NCI-H128 (cell line): ENCODE data around the gene C1QTNF8.
"Not testable (repeated sequence)": the region's sequence is repeated elsewhere in the genome, so short reads cannot be mapped to it uniquely, and the experiment has no call there.

Experiments
- DNase-seq: peaks from one replicate; lab custom pipeline; 2025; ENCODE audit not compliant: unreplicated experiment; lab: John Stamatoyannopoulos, UW

The C1QTNF8 gene

DNA sequence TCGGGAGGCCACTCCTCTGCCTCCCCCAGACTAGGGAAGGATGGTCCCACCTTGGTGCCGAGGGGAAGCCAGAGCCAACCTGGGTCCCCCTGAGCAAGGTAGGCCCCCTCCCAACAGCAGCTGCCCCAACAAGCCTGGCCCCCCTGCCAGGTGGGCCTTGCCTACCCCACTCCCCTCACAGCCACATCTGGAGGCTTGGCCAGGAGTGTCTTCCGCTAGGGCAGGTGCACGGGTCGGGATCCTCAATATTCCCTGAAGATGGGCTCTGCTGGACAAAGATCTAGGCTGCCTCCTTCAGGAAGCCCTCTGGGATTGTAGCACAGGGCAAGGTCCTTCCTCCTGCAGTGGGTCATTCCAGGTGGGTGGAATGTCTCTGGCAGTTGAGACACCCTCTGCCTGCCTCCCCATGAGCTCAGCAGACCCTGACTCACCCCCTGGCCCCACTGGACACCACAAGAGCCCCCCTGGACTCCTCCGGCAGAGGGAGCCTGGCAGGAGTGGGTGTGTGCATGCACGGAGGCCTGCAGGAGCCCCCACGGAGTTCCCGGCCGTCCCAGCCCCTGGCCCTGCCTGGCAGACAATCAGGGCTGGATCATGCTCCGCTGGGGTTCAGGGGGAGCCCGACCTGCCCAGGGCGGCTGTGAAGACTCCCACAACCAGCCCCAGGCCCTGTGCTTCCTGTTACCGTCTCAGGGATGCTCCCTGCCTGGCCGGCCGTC is 435 bp downstream of the C1QTNF8 start:
- no peak for DNase-seq

DNA sequence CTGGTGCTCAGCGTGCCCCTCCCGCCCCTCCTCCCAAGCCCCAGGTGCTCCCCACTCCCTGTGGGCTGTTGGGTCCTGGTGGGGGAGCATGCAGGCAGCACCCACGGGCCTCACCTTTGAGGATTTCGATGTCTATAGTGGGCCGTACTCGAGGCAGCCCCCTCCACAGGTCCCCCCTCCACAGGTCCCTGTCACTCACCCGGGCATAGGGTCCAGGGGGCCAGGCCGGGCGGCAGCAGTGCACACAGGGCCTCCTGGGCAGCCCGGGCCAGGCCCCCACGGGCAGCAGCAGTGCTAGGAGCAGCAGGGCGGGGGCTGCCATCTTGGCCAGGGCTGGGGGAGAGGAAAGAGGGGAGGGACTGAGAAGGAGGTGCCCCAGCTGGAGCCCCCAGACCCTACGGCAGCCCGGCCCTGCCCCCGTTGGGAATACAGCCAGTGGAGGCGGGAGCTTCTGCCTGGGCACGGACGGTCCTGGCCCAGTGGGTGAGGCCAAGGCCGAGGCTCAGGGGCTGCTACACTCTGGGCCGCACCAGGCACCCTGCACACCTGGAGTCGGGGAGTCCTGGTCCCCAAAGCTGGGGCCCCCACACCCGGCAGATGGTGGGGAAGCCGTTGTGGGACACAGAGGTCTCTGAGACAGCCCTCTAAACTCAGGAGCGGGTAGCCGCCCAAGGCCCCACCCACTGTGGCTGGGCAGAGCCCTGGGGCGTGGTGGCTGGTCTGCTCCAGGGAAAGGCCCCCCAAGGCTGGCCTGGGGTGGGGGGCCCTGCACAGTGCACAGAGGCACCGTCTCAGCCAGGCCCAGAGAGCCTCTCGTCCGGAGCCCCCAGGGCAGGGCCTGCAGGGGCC is 1.2 kb downstream of the C1QTNF8 start:
- no peak for DNase-seq

DNA sequence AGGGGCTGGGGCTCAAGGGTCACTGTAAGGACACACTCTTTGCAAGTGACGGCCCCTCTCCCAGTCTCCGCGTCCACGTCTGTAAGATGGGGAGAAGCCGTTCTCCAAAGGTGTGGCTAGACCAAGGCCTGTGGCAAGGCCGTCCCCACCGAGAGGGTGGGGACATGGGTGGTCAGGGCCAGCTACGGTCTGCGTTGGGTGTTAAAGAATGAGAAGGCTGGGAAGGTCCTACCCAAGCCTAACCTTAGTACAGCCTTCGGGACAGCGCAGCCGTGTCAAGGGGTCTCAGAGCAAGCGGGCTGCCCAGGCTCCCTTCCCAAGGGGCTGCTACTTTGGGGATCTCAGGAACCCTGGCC is 1.9 kb downstream of the C1QTNF8 start:
- no peak for DNase-seq

DNA sequence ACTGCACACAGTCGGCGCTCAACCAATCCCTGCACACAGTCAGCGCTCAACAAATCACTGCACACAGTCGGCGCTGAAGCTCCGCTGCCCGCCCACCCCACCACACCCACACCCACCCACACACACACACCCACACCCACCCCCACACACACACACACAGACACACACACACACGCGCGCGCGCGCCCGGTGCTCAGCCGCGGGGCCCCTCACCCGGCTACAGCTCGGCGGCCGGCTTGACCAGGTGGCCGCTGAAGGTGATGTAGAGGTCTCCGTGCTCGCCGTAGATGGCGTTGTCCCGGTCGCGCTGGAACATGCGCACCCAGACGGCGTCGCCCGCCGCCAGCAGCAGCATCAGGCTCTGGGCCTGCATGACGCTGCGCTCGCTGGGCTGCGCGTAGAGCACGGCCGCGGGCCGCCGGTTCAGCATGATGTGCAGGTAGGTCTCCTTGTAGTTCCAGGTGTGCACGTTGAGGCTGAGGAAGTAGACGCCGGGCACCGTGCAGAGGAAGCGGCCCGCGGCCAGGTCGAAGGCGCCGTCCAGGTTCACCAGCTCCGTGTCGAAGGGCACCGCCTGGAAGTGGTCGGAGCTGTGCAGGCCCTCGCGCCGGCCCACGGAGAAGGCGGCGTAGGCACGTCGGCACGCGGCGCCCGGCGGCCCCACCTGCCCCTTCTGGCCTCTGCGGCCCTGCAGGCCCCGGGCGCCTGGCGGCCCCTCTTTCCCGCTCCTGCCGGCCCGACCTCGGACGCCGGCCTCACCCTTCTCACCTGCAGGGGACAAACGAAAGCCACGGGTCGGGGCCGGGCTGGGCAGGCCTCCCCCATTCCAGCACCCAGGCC is 2.5 kb downstream of the C1QTNF8 start:
- DNase-seq = no peak

DNA sequence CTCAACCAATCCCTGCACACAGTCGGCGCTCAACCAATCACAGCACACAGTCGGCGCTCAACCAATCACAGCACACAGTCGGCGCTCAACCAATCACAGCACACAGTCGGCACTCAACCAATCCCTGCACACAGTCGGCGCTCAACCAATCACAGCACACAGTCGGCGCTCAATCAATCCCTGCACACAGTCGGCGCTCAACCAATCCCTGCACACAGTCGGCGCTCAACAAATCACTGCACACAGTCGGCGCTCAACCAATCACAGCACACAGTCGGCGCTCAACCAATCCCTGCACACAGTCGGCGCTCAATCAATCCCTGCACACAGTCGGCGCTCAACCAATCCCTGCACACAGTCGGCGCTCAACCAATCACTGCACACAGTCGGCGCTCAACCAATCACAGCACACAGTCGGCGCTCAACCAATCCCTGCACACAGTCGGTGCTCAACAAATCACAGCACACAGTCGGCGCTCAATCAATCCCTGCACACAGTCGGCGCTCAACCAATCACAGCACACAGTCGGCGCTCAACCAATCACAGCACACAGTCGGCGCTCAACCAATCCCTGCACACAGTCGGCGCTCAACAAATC is 3.3 kb downstream of the C1QTNF8 start:
- not testable (repeated sequence) for DNase-seq

DNA sequence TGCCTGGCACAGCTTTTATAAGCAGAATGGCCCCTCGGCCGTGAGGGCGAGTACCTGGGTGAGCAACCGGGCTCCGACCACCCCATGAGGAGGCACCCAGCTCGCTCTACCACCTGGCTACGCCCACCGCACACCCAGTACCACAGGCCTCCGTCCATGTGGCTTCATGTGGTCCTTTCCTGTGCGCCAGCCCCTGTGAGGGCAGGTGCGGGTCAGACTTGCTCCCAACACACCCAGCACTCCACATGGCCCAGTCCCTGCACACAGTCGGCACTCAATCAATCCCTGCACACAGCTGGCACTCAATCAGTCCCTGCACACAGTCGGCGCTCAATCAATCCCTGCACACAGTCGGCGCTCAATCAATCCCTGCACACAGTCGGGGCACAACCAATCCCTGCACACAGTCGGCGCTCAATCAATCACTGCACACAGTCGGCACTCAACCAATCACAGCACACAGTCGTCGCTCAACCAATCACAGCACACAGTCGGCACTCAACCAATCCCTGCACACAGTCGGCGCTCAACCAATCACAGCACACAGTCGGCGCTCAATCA is 4.0 kb downstream of the C1QTNF8 start:
- DNase-seq = no peak

DNA sequence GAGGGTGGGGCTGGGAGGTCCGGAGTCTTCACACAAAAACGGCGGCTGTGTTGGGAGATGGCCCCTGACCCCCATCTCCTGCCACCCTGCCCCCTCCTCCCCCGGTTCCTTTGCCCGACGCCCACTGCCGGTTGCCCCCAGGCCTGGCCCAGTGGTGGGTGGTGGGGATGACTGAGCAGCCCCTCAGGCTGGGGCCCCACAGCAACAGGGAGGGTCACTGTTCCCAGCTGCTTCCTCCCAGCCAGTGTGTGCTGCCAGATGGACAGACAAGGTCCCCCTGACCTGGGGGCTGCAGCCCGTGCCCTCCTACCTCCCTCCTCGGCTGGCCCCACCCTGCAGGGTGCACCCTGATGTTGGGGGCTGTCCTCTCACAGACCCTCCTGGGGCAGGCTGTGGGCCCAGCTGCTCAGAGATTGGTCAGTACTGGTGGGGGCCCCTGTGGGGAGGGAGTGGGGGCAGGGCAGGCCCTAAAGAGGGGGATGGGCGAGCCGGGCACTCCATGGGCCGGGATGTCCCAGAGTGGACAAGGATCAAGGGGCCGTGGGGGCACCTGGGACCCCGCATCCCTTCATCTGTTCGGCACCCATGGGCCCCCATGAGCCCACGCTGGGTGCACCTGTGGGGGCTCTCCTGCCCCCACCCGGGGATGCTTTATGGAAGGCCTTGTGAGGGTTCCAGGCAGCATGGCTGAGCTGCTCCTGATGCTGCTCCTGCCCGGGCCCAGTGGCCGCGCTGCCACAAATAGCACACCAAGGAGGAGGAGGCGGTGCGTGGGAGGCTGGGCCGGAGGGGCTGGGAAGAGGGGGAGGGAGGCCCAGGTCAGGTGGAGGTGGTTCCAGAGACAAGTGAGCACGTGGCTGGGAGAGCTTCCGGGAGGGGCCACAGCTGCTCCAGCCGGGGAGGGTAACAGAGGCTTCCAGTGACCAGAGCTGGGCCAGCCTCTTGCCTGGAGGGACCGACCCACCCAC is 5.1 kb downstream of the C1QTNF8 start:
- no peak for DNase-seq

DNA sequence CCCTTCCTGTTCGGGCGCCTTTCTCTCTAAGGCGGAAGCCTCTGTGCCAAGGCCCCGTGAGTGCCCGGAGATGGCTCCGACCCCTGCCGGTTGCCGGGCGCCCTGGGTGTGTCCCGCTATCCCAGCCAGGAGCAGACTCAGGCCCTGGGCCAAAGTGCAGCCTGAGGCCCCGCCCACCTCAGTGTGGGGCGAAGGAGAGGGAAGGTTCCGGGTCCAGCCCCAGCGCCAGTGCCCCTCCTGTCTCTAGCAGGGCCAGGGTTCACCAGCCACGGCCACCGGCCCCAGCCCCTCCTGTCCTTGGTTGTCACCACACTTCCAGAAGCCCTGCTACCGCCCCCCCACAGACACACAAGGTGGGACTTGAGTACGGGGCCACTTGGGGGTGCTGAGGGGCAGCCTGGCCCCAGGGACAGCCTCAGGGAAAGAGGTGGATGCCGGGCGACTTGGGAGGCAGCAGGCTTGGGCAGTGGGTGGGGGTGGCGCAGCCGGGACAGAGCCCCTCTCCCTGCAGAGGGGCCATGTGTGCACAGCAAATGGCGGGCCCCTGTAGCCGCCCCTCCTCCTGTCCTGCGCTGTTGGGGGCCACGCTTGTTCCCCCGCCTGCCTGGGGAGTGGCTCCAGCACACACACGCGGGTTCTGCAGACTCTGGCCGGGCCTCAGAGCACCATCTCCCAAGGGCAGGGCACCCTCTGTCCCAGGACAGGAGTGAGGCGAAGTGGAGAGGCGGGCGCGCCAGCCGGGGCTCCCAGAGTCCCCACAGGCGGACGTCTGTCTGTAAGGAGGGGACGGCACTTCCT is 6.0 kb downstream of the C1QTNF8 start:
- no peak for DNase-seq

DNA sequence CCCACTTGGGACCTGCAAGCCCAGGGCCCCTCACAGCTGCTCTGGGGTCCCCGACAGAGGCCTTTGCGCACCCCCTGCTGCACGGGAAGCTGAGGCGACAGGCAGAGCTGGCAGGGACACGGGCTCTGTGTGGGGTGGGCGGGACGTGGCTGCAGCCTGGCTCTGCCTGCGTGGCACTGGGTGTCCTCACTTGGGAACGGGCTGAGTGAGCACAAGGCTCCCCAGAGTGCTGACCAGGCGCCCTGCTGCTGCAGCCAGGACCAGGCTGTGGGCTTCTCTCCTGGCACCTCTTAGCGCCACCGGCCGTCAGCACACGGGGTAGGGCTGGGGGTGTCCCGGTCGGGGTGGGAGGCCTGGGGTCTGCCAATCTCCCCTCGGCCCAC is 6.6 kb downstream of the C1QTNF8 start:
- DNase-seq = no peak

DNA sequence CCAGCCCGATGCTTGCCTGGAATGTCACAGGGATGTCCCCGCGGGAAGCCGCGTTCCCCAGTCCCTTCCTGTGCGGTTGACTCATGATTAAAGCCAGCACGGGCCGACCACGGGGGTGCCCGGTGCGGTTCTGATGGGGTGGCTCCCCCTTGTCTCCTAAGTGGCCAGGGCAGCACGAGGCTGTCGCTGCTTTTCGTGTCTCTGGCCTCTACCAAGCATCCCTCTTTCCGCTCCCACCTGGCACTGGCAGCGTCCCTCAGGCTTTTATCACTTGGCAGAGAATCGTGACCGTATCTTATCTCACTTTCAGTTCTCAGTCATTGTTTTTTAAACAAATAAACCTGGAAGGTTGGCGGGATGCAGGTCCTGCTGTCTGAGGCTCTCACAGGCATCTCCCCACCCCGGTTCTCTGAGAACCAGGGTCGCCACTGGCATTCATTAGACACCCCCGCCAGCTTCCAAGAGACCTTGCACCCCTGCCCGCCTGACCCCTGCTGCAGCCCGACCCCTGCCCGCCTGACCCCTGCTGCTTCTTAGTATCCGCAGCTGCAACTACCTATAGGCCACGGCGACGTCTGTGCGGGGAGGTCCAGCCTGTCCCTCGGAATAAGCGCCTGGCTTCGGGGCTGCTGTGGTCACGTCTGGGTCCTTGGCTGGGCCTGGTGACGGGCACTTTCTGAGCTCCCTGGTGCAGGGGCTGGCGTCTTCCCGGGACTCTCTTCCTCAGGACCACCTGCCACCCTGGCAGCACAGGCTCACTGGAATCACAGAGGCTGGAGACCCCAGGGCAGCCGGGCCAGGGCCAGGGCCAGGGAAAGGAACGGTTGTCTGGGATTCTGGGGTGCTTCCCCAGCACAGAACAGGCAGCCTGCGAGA is 7.5 kb downstream of the C1QTNF8 start:
- DNase-seq = no peak

DNA sequence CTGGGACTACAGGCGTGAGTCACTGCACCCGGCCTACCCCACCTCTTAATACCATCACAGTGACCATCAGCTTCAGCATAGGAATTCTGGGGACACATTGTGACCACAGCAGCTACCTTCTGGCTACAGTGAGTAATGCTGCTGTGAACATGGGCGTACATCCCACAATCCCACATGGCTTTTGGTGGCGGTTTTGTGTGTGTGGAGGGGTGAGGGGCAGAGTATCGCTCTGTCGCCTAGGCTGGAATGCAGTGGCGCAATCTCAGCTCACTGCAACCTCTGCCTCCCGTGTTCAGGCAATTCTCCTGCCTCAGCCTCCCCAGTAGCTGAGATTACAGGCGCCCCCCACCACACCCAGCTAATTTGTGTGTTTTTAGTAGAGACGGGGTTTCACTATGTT is 9.6 kb downstream of the C1QTNF8 start:
- not testable (repeated sequence) for DNase-seq

DNA sequence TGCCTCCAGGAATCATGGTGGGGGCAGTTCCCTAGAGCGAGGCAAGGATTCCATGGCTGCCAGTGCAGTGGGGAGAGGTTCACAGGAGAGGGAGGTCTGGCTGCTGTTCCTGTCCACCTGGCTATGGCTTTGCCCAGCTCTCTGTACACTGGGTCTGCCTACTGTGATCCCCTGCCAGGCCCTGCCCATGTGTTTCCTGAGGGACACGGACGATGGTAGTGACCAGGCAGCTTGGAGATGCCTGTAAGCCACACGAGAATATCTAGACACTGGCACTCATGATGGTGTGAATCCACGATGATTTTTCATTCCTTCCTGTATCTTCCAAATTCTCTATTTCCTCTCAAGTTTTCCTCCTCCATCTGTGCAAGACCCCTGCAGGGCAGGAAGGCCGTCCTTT is 11.1 kb downstream of the C1QTNF8 start:
- DNase-seq = no peak

DNA sequence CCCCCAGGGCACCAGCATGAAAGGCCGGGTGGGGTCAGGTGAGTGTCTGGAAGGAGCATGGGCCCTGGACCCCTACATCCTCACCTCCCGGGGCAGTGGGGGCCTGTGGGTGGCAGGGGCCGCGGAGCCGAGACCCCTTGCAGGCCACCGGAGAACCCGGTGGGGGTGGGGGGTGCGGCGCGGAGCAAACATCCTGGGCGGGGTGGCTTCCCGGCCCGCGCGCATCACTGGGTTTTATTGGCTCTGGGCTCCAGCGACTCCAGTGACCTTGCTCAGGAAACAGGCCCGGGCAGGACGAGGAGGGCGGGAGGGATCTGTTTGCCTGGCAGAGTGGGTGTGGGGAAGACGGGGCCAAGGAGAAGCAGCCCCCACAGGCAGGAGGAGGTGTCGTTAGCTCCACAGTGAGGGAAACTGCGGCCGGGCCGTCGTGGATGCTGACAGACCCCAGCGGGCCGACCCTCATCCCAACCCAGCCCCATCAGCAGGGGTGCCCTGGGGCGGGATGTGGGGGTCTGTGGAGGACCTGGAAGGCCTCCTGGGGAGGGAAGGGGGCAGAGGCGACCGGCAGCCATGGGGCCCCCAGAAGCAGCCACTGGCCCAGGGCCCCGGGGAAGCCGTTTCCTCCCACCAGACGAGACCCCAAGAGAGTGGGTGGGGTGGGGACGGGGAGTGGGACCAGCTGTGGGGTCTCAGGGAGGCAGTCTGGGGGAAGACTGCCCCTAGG is 12.9 kb downstream of the C1QTNF8 start:
- DNase-seq = no peak

DNA sequence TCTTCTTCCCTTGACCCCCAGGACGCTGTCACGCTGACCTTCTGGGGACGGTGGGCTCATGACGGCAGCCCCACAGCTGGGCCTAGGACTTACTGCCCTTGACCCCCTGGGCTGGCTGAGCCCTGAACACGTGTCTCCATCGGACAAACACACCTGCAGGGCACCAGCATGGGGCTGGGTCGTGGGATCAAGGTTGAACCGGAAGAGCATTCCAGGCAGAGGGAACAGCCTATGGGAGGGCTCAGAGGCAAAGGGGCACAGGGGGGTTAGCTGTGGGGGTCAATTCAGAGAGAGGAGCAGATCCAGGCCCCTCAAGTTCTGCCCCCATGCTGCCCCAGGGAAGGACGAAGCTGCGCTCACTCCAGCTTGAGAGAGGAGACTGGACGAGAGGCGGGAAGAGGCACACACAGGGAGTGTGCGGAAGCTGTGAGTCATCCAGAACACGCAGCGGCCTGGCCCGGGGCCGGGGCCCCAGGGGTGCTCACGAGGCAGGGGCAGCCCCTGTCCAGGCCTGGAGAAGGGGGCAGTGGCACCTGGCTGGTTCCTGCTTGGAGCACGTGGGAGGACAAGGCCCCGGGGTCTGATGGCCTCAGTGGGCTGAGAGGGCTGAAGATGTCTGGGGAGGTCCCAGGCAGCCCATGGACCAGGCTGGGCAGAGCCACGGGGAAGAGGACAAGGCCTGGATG is 13.6 kb downstream of the C1QTNF8 start:
- no peak for DNase-seq

DNA sequence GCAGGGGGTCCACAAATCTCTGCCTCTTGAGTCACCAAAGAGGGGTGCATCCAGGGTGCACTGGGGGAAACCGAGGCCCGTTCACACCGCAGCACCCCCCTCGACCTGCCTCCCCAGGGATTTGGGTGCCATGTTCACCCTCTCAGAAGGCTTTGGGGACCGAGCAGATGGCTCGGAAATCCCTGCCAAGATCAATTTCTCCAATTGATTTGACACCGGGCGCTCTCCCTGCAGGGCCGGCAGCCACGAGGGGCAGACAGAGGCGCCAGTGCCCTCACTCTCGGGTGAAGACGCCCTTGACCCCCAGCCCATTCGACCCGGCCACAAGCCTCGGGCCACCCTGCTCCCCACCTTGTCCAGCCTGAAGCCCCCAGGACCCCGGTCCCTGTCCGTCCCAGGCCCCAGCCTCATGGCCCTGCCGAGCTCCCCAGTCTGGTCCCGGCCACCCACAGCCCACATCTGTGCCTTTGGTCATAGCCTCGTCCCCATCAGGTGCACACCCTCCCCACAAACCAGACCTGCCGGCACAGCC is 14.2 kb downstream of the C1QTNF8 start:
- DNase-seq = no peak
